GM12892 (cell line): Measurements from ENCODE around the gene PCED1B.

Source experiments
- DNase-seq: peaks from one replicate; pipeline ENCODE4 v3.0.0; 2011; ENCODE audit not compliant: insufficient read length
- FAIRE-seq: peaks from 2 replicates; lab custom pipeline; 2011; peaks lifted over from hg19 to GRCh38; lab: Jason Lieb, UNC
- POLR2A ChIP-seq: IDR thresholded peaks from 2 replicates; pipeline ENCODE4 v1.6.1; 2011; ENCODE audit warnings: low read depth, low read length, control low read depth
- POLR2AphosphoS5 ChIP-seq: IDR thresholded peaks from 2 replicates; pipeline ENCODE4 v1.6.1; 2011; ENCODE audit warnings: low read depth, low read length, control low read depth
- TAF1 ChIP-seq: IDR thresholded peaks from 2 replicates; pipeline ENCODE4 v1.6.1; 2011; ENCODE audit warnings: low read depth, mild to moderate bottlenecking, control low read depth, low read length, borderline replicate concordance

PCED1B gene

DNA sequence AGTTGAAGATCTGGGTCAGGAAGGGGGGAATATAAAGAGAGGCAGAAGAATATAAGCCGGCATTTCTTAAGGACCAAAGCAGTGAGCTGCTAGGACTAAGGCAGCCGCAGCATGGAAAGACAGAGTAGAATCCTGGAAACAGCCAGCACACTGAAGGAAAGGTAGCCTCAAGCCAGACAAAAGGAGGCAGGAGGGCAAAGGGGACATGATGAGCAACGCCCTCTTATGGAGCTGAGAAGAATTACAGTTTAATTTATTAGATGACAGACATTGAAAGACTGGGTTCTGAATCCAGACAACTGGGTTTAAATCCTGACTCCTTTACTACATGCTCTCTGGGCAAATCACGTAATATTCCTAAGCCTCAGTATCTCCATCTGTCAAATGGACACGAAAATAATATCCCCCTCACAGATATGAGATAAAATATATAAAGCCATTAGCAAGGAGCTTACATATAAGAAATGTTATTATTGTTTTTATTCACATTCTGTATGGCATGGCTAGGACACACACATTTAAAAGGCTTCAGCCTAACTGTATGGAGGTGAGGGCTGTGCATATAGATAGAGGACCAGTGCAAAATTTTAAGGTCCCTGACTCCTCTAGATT lies 8.1 kb upstream of the PCED1B start:
- no peak for DNase-seq
- no peak for FAIRE-seq
- TF ChIP-seq POLR2AphosphoS5 (no peak), TAF1 (no peak), POLR2A (no peak)

DNA sequence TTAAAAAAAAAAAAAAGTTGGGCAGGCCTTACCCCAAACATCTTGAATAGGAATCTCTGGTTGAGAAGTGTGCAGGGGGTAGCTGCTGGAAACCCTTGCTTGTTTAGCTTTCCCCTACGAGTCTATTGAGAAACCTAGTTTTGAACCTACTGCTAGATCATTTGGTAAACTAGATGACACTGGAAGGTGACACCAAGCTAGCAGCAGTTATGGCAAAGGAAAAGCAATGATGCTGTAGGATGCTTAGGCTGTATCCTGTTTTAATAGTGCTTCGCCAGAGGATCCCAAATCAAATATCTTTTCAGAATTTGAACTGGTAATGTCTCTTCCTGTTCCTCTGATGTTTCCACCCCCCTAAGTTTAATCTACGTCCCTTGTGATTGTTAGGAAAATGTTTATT lies 5.5 kb upstream of the PCED1B start:
- FAIRE-seq (no peak), DNase-seq (no peak)
- no peak for TF ChIP-seq POLR2AphosphoS5
- TF ChIP-seq TAF1, result no peak
- no peak for TF ChIP-seq POLR2A

DNA sequence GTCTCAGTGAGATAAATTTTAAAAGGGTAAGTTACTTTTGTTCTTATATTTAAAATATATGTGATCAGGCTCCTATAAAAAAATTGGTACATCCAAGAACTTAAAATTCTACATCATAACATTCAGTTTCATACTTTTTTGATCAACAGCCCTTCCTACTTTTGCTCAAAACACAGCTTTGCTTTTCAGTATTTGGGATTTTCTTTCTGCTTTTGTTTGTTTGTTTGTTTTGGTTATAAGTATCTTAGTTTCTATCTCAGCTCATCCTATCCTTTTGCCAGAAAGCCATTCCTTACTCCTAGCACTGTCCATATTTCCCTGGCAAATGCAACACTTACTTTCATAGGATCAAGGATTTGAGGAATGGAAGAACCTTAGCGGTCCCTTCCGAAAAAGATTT lies 4.7 kb upstream of the PCED1B start:
- DNase-seq (no peak), FAIRE-seq (no peak)
- TF ChIP-seq POLR2A (no peak), TAF1 (no peak), POLR2AphosphoS5 (no peak)

DNA sequence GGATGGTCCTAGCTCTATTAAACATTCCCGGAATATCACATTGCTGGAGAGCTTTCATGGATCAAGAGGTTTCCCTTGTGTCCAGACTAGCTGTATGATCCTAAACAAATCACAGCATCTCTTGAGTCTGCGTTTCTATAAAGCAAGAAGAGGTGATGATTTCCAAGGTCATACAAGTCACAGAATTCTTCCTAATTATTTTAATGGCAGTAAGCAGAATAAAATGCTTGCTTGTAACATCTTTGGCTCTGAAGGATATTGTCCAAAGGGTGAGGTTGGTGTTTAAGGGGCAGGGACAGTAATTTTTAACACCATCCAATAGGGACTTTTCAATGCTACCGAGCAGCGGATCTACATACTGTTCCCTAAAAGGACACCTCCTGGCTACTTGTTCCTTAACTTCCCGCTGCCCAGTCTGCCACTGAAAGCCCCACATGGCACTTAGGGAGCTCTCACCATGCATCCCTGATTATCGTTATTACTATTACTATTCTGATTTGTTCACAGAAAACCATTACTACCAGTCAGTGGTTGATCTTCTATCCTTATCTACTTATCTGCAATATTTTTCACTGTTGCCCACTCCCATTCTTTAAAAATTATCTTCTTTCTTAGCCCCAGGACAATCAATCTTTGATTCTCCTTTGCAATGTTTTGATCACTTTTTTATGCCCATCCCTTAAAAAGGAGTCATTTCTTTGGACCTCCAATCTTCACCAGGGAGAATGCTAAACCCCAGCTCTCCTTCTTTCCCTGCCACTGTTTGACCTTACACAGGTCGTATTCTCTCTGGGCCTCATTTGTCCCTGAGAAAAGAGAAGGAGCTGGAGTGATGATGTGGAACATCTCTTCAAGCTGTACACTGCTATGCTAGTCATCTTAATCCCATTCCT lies 4.0 kb upstream of the PCED1B start:
- FAIRE-seq (no peak), DNase-seq (no peak)
- TF ChIP-seq POLR2AphosphoS5 (no peak), POLR2A (no peak), TAF1 (no peak)

DNA sequence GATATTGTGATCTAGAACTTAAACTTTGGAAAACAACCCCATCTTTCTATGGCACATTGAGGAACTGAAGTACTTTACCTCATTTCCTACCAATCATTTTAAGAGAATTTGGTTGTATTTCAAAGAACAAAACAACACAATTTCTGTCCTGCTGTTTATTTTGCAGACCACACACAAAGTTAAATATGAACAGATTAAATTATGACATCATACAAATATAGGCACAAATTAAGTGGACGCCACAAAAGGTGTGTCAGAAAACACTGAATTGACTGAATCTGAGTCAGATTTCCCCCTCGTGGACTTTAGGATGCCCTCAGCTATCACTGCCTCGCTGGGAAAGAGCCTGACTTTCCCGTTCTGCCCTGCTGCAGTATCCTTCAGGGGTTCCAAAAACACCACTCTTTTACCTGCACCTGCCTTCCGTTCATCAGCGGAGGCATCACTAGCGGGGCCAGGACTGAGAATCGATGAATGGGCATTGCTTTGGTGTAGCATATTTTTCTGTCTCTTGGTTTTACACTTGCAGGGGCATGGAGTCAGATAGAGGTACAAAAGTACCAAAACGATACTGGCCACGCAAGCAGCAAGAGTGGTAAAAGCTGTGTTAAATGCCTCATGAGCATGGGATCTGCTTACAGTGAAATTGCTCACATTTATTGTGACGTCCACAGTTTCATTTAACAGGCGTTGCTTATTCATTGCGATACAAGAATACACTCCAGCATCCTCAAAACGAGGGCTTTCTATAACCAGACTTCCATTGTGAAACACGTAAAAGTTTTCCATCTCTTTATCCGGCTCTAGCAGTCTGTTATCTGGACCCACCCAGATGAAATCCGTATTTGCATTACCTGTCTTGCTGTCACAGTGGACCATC lies 2.0 kb upstream of the PCED1B start:
- TF ChIP-seq TAF1 (no peak), POLR2AphosphoS5 (no peak), POLR2A (no peak)
- FAIRE-seq (no peak), DNase-seq (no peak)

DNA sequence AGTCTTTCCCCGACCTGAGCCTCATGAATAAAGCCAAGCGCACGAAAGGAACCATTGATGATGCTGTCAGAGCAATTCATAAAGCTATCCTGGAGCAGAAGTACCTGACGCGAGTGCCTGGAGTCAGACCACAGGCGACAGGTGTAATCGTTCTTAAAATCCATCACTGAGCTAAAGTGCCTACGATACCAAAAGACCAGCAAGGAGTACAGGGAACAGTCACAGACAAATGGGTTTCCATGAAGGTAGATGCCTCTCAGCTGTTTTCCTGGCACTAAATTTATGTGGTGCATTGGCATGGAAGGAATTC lies 1.4 kb upstream of the PCED1B start:
- DNase-seq (no peak), FAIRE-seq (no peak)
- no peak for TF ChIP-seq POLR2A
- TF ChIP-seq TAF1, result no peak
- TF ChIP-seq POLR2AphosphoS5, result no peak

DNA sequence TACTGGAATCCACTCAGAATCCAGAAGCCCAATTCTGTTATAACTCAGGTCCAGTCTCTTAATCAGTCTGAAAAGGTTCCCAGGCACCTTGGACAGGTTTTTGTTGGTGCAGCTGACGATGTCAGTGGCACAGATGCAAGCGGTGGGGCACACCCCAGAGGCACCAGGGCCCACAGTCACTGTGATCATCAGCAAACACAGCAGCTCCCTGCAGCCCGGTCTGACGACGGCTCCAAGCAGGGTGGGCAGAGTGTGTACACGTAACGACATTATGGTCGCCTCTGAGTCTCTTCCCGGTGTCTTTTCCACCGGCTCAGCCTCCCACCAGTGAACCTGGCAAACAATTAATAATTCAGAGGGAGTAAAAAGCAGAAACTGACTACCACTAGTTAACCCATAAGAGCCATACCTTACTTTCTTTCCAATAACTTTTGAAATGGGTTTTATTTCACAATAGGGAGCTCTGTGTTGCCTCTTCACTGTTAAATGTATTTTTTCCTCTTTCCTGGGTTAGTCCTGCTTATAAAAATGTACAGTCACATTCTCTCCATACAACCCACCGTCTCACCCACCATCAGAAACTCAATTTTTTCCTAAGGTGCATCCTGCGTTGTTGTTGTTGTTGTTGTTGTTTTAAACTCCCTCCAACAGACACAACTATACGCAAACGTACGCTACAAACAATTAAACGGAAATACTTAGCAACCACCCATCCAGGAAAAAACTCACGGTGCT lies 521 bp upstream of the PCED1B start:
- FAIRE-seq (no peak), DNase-seq (no peak)
- TF ChIP-seq POLR2A (no peak), TAF1 (no peak), POLR2AphosphoS5 (no peak)

DNA sequence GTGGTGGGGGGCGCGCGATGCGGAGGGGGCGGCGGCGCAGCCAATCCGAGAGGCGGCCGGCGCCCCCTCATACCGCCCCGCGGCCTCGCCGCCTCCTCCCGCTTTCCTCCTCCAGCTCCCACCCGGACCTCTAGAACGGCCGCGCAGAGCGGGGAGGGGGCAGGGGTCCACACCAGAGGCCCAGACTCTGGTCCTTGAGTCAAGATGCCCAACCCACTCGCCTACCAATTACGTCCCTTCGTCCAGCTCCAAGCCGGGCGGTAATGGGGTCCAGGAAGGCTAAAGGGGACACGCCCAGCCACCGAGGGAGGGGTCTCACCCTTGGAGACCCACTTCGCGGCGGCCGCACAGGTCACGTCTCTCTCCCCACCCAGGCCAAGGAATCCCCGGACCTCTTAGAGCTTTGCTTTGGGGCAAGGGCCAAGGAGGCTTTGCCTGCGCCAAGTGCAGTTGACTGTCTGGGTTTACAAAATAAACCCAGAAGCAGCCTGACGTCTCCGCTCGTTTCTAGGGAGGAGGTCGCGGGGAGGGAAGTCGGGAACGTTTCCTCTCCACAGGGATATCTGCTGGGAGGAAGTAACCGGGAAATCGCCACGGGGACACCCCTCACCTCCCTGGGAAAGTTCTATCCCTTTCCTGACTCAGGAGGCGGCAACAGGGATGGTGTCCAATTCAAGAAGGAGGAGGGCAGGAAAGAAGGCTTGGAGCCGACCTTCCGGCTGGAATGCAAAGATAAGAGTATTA lies 732 bp downstream of the PCED1B start:
- no peak for DNase-seq
- FAIRE-seq, result no peak
- TF ChIP-seq TAF1 (no peak), POLR2AphosphoS5 (no peak), POLR2A (no peak)

DNA sequence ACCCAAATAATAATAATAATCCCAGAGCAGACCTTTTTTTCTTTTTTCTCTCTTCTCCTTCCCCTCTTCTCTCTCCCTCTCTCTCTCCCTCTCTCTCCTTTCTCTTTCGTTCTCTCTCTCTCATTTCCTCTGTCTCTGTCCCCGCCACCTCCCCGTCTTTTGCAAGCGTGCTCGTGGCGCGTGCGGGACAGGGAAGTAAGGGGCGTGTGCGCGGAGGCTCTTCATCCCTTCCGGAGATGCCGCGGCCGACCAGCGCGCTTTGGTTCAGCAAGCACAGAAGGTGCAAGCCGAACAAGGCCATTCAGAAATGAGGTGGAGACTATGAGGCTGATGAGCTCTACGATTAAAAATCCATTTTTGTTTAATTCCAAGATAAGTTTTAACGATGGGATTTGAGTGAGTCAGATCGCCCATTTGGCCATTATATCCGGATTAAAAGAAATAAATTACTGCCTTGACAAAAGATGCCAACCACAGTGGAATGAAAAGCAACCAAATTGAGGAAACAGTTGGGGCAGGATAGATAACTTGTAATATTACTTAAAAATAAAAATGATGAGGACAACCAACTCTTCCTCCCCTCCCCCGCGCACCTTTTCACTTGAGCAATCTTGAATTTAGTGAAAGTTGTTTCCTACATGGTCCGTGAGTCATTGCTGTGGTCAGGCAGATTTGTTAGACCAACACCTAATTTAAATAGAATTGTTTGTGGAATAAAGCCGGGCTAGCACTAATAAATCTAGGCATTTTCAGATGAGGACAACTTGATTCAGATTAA lies 1.5 kb downstream of the PCED1B start:
- DNase-seq (no peak), FAIRE-seq (no peak)
- TF ChIP-seq POLR2A (no peak), POLR2AphosphoS5 (no peak), TAF1 (no peak)

DNA sequence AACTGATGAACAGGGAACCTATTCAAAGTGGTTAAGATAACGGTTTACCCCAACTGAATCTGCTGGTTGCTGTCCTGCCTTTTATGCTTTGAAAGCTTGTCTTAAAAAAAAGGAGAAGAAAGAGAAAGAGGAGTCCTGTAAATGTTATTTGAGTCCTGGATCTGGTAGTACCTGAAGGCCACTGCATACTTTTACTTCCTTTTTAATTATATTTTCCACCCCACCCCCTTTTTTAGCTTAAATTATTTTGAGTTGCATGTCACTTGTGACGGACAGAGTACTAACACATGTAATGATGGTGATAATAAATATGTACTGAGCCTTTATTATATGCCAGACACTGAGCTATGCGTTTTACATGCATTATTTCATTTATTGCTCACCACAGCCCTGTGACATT lies 2.9 kb downstream of the PCED1B start:
- no peak for TF ChIP-seq TAF1
- no peak for DNase-seq

More for the DNA sequence above, 2.9 kb downstream of the PCED1B start:
- FAIRE-seq, result no peak
